ENCODE data around the gene KCNH1.

Gene KCNH1

DNA sequence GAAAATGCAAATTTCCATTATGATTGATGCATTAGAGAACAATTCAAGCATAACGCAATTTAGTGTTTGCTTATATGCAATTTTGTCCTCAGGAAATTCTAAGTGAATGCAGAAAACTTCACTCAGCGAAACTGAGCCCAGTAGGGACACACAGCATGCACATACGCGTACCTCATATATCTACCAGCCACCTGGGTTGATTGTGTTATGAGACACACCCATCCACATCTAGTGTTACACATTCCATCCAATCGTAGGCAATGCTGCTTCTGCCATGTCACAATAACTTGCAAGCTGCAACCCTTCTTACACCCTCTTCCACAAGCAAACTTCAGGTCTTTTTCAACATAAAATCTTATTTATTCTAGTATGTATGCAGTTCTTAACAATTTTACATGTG, 492.4 kb downstream of the KCNH1 start:
- TF ChIP-seq, protein P1, sequence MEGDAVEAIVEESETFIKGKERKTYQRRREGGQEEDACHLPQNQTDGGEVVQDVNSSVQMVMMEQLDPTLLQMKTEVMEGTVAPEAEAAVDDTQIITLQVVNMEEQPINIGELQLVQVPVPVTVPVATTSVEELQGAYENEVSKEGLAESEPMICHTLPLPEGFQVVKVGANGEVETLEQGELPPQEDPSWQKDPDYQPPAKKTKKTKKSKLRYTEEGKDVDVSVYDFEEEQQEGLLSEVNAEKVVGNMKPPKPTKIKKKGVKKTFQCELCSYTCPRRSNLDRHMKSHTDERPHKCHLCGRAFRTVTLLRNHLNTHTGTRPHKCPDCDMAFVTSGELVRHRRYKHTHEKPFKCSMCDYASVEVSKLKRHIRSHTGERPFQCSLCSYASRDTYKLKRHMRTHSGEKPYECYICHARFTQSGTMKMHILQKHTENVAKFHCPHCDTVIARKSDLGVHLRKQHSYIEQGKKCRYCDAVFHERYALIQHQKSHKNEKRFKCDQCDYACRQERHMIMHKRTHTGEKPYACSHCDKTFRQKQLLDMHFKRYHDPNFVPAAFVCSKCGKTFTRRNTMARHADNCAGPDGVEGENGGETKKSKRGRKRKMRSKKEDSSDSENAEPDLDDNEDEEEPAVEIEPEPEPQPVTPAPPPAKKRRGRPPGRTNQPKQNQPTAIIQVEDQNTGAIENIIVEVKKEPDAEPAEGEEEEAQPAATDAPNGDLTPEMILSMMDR (IDR thresholded peaks at IDR 0.05; ENCODE audit: extremely low read depth, missing control alignments), result no peak
- DNase-seq (ENCODE audit: low spot score), result no peak

DNA sequence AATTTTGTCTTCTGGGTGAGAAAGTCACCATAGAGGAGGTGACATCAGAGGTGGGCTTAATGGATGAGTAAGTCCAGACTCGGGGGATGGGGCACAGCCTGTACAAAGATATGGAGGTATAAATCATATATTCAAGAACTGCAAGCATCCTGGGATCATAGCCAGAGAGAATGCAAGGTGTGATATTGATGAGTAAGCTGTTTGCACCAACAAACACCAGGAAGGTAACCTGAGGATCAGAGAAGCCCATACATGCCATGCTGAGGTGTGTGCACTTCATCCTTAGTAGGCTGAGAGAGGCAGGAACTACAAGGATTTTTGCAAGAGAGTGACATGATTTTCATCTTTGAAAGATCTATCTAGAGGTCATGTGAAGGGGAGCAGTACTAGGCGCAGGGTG, 498.8 kb downstream of the KCNH1 start:
- TF ChIP-seq, protein P1 (IDR thresholded peaks at IDR 0.05; ENCODE audit: extremely low read depth, missing control alignments), result no peak
- no peak for DNase-seq (ENCODE audit: low spot score)

DNA sequence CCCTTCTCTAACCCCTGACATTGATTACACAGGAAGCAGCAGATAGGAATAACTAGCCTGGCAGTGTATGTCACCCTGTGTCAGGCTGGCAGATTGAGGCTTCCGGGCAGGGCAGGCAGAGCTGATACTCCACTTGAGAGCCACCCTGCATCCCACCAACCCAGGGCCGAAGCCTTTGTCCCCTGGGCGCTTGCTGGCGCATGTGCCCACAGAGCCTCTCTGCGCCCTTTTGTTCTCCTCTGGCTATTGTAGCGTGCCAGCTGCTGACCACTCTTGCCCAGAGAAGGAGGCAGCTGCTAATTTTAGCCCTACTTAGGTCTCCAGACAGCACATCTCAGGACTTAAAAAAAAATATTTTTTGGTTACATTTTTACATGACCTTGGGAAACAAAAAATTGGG, 500.3 kb downstream of the KCNH1 start:
- TF ChIP-seq, protein P1 (IDR thresholded peaks at IDR 0.05; ENCODE audit: extremely low read depth, missing control alignments), result no peak
- no peak for DNase-seq (ENCODE audit: low spot score)

DNA sequence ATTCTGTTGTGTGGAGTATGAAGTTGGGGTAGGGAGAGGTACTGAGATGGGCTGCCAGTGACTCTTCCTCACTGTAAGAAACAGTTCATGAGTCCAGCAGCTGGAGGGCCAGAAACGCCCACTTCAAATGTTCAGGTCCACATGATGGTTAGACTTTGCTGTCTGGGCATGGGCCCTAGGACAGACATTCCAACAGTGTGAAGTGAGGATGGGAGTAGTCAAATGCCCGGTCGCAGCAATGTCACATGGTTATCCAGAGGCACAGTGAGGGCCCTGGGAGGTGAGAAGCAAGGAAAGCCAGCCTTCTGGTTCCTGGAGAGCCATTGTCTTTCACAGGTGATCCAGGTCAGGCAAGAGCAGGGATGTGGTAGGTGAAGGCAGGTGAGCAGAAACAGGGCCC, 500.8 kb downstream of the KCNH1 start:
- DNase-seq (ENCODE audit: low spot score), result no peak
- TF ChIP-seq, protein P1 (IDR thresholded peaks at IDR 0.05; ENCODE audit: extremely low read depth, missing control alignments), result no peak

DNA sequence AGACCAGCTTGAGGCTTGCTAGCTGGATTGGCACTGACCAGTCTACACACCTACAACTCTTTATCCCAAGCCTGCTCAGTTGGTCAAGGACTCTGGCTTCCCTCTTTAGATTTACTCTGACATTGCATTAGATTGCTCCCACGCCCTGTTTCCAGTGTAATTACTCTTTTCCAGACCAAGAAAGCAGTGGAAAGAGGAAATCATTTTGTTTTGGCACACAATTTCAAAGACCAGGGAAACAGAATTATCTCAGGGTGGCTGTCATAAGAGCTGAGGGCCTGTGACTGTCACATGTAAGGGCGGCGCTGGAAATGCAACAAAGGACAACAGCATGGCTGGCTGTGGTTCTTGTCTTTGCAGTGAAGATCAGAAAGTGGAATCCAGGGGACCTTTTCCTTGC, 502.5 kb downstream of the KCNH1 start:
- TF ChIP-seq, protein P1 (IDR thresholded peaks at IDR 0.05; ENCODE audit: extremely low read depth, missing control alignments), result no peak
- no peak for DNase-seq (ENCODE audit: low spot score)

DNA sequence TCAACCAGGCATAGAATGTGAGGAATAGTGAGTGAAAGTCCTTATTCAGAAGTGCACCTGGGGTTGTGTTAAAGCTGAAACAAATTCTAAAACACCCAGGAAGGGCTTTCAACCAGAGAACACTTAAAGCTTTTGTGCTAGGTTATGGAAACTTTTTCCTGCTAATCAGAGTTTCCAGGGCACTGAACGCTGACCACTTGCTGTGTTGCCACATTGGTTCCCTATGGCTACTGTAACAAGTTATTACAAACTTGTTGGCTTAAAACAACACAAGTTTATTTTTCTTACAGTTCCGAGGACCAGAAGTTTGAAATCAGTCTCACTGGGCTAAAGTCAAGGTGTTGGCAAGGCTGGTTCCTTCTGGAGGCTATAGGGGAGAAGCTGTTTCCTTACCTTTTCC, 504.7 kb downstream of the KCNH1 start:
- no peak for DNase-seq (ENCODE audit: low spot score)
- TF ChIP-seq, protein P1 (IDR thresholded peaks at IDR 0.05; ENCODE audit: extremely low read depth, missing control alignments), result no peak

DNA sequence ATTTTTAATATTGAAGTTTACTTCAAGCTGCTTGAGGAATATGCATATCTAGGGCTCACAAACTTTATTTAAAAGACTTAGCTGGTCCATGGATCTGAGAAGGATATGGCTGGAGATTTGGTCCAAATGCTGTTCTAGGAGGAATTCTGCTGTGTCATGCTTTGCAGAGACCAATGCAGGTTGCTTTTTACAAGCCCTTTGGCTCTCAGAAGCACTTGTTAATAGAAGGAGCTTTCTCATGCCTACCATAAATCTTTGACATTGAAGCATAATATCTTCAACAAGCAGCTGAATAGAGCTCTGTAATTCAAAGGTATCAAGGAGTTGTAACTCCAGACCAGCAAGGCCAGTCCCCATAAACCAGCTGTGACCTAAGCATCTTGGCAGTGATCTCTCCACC, 506.2 kb downstream of the KCNH1 start:
- no peak for DNase-seq (ENCODE audit: low spot score)
- TF ChIP-seq, protein P1 (IDR thresholded peaks at IDR 0.05; ENCODE audit: extremely low read depth, missing control alignments), result no peak
